Heart right ventricle (tissue), 16 donors: ENCODE data around the gene SLC38A4. TPM values are rescaled to one million over a fixed set of nuclear protein-coding genes. Genes with fewer than 3 reads are reported as not detected.
"Not testable (repeated sequence)": the region's sequence is repeated elsewhere in the genome, so short reads cannot be mapped to it uniquely, and the experiment has no call there.

Experiments
- ATAC-seq, 8 donors: fragments of 200-7000 bp; cut with Tn5 transposase; one replicate each; pipeline ENCODE4 v1.9.1; 2020; ENCODE audit warnings: mild to moderate bottlenecking in 8 of 8, moderate library complexity in 8 of 8, moderate number of reproducible peaks in 1 of 8
- DNase-seq, 2 donors: peaks; one replicate each; pipeline ENCODE4 v3.0.0-alpha.2; 2020
- H3K27ac ChIP-seq, 10 donors: fragments of 200-600 bp; sonication (generic) in 2 of 10; one replicate each; pipeline versions ENCODE4 v1.5.0 to v1.8.0; 2020 to 2022; ENCODE audit warnings: mild to moderate bottlenecking in 3 of 10
- H3K27me3 ChIP-seq, 7 donors: fragments of 200-600 bp; one replicate each; pipeline ENCODE4 v1.8.0; 2021 to 2022; ENCODE audit warnings: mild to moderate bottlenecking in 2 of 7
- H3K36me3 ChIP-seq, 9 donors: fragments of 200-600 bp; sonication (generic) in 1 of 9; one replicate each; pipeline versions ENCODE4 v1.5.0 to v1.8.0; 2020 to 2022; ENCODE audit warnings: mild to moderate bottlenecking in 2 of 9
- H3K4me1 ChIP-seq, 9 donors: fragments of 200-600 bp; sonication (generic) in 1 of 9; one replicate each; pipeline versions ENCODE4 v1.5.0 to v1.8.0; 2020 to 2022; ENCODE audit warnings: mild to moderate bottlenecking in 4 of 9
- H3K4me3 ChIP-seq, 10 donors: fragments of 200-600 bp; sonication (generic) in 2 of 10; one replicate each; pipeline versions ENCODE4 v1.5.0 to v1.8.0; 2020 to 2022; ENCODE audit warnings: mild to moderate bottlenecking in 7 of 10, moderate library complexity in 2 of 10
- H3K9me3 ChIP-seq, 11 donors: fragments of 200-600 bp in 10 of 11; sonication (generic) in 2 of 11; one replicate each; pipeline versions ENCODE4 v1.5.0 to v1.8.0; 2013 to 2022; ENCODE audit warnings: mild to moderate bottlenecking in 2 of 11, control low read depth in 1 of 11, moderate library complexity in 1 of 11
- CTCF ChIP-seq, 9 donors: fragments of 200-600 bp; sonication (generic) in 2 of 9; IDR thresholded peaks; one replicate each; pipeline versions ENCODE4 v1.5.0 to v1.8.0; 2021 to 2022; ENCODE audit warnings: antibody characterized with exemption in 9 of 9, mild to moderate bottlenecking in 5 of 9, moderate library complexity in 1 of 9
- WGBS, 2 donors: extraction: QIAGEN DNeasy Blood & Tissue Kit; methylation state at CpG; one replicate each; pipeline ENCODE4 v1.1.7; 2013; ENCODE audit warnings: inconsistent platforms in 1 of 2; 5-methylcytosine and 5-hydroxymethylcytosine counted together
- intact Hi-C, 10 donors: fragments of 100-400 bp; cut with DNase I; formaldehyde crosslinking; loops; one replicate each; pipeline versions ENCODE4 v1.11.1 to v1.14.2; 2022
- polyA plus RNA-seq, 2 donors: library from polyadenylated mRNA; stranded (reverse); fragments of 200-250 nt; gene quantifications; one replicate each; pipeline ENCODE4 v1.2.3, GENCODE V29; 2013
- total RNA-seq, 10 donors: library from RNA; stranded (reverse); fragmentation: NEBNext Ultra II Directional in 3 of 10; extraction: Animal tissue kit (Norgen Biotek cat#: 25700) in 3 of 10; gene quantifications; one replicate each; pipeline versions ENCODE4 v1.2.1 to v1.2.4, GENCODE V29; 2021 to 2023
- donor health status: Arrhythmogenic right ventricular cardiomyopathy.
- donor health status: ischemic (EF 13 %, LVEDD 7.1; RV severe dilation, severe dysfunction).
- donor health status: healthy with polysubstance abuse.
- donor health status: DM: no; HTN: yes; CAD: no.
- donor health status: DM: no; HTN: no; CAD: no.
- donor health status: ischemic (EF 25% LVEDD 6.9; RV normal size, moderate dysfunction).
- donor health status: ischemic (EF 25% LVEDD 5.7; RV mildly dilated, moderate dysfunction).
- donor health status: healthy.
- donor health status: DM: yes; HTN: yes; CAD: no.
- donor health status: Ischemic cardiomyopathy.
- donor health status: ischemic (EF 35%, LVEDD 5.7; RV mildly dilated, moderate dysfunction).
- donor health status: nonischemic (EF 11% LVEDD 7.7; RV severe dilation, severe dysfunction).
- donor health status: DM: yes; HTN: yes; CAD: no.
- donor health status: PGD.
- donor health status: ischemic (EF 29% LVEDD 5.4; RV normal size, mild dysfunction).
- donor health status: nonischemic (EF 23%, LVEDD 6.1; RV moderate dilation, normal function).

The SLC38A4 gene
- total and polyA plus RNA-seq, 12 donors, result 0.06 to 2.3 (median 0.67) TPM; not detected in 2

- peaks cover 0 to 68% (median 4%) of the 10 kb centered on the region in 11 donors for H3K9me3 ChIP-seq
- no peak overlapping the region for H3K4me3 ChIP-seq
- H3K27ac ChIP-seq, result no peak overlapping the region
- H3K4me1 ChIP-seq, result no peaks in the 10 kb centered on the region
- no peaks in the 10 kb centered on the region for H3K27me3 ChIP-seq
- intact Hi-C loops, result no loop called here
- H3K36me3 ChIP-seq, result no peaks in the 10 kb centered on the region
- no peak for TF ChIP-seq CTCF (IDR thresholded peaks at IDR 0.05)
- no peak for ATAC-seq
- WGBS, 2 donors, result 73 to 76% methylated on average over 3 of the region's 3 CpGs
- DNase-seq, result no peak
These were observed 81.5 kb downstream of the SLC38A4 start for GRCh38 chr12:46744283-46744682.

- Histone ChIP-seq H3K27me3 (no peaks in the 10 kb centered on the region), H3K4me3 (no peak overlapping the region), H3K27ac (no peak overlapping the region), H3K36me3 (no peaks in the 10 kb centered on the region), H3K9me3 (peaks cover 0 to 66% (median 4%) of the 10 kb centered on the region in 11 donors), H3K4me1 (no peaks in the 10 kb centered on the region)
- DNase-seq, result no peak
- ATAC-seq, result no peak
- intact Hi-C loops, result no loop called here
- no peak for TF ChIP-seq CTCF (IDR thresholded peaks at IDR 0.05)
These were observed 82.3 kb downstream of the SLC38A4 start for GRCh38 chr12:46743456-46743855.

- H3K36me3 ChIP-seq, H3K27me3 ChIP-seq, H3K4me3 ChIP-seq, ATAC-seq, H3K27ac ChIP-seq, DNase-seq, H3K4me1 ChIP-seq, intact Hi-C loops: not testable (repeated sequence)
- 89 to 95% methylated on average over 1 of the region's 1 CpG for WGBS, 2 donors
- peaks cover 0 to 68% (median under 1%) of the 10 kb centered on the region in 11 donors for H3K9me3 ChIP-seq
These were observed 83.5 kb downstream of the SLC38A4 start for GRCh38 chr12:46742271-46742670.

- Histone ChIP-seq H3K27me3 (no peaks in the 10 kb centered on the region), H3K9me3 (no peaks in the 10 kb centered on the region), H3K4me3 (no peak overlapping the region), H3K27ac (no peak overlapping the region), H3K36me3 (no peaks in the 10 kb centered on the region), H3K4me1 (peaks cover 0 to 7% (median 0%) of the 10 kb centered on the region in 9 donors)
- ATAC-seq, result no peak
- 91 to 96% methylated on average over 2 of the region's 2 CpGs for WGBS, 2 donors
- TF ChIP-seq CTCF (IDR thresholded peaks at IDR 0.05), result no peak
- intact Hi-C loops, result no loop called here
- DNase-seq, result no peak
These were observed 100.5 kb downstream of the SLC38A4 start for GRCh38 chr12:46725332-46725731.

GRCh38 chr12:46723629-46724419, 102.0 kb downstream of the SLC38A4 start:
- WGBS, 2 donors, result 57 to 58% methylated on average over 3 of the region's 3 CpGs
- H3K27me3 ChIP-seq, result no peaks in the 10 kb centered on the region
- H3K36me3 ChIP-seq, result no peaks in the 10 kb centered on the region
- no peak overlapping the region for H3K27ac ChIP-seq
- peaks cover 0 to 7% (median 0%) of the 10 kb centered on the region in 9 donors for H3K4me1 ChIP-seq
- peaks cover 0 to 4% (median 0%) of the 10 kb centered on the region in 11 donors for H3K9me3 ChIP-seq
- intact Hi-C loops, result no loop called here
- no peak overlapping the region for H3K4me3 ChIP-seq
- DNase-seq (no peak), ATAC-seq (no peak)
- TF ChIP-seq CTCF (IDR thresholded peaks at IDR 0.05), result no peak
